IPS DF 6.9 (cell line): ENCODE data around the gene DENND5B.

Source experiments
- DNase-seq: peaks from one replicate; pipeline ENCODE4 v3.0.0-alpha.2; 2013; ENCODE audit warnings: low read depth, low spot score
- H3K27ac ChIP-seq: one replicate; pipeline ENCODE4 v1.5.1; 2013; ENCODE audit warnings: low read length, control low read depth
- H3K27me3 ChIP-seq: 2 replicates; pipeline ENCODE4 v1.6.1; 2013; ENCODE audit warnings: mild to moderate bottlenecking, low read length; ENCODE audit not compliant: control insufficient read depth, insufficient read depth
- H3K36me3 ChIP-seq: 2 replicates; pipeline ENCODE4 v1.6.1; 2013; ENCODE audit warnings: low read length; ENCODE audit not compliant: control insufficient read depth, insufficient read depth
- H3K4me1 ChIP-seq: 2 replicates; pipeline ENCODE4 v1.6.1; 2013; ENCODE audit warnings: low read length; ENCODE audit not compliant: control insufficient read depth, insufficient read depth
- H3K4me3 ChIP-seq: 2 replicates; pipeline ENCODE4 v1.5.1; 2013; ENCODE audit warnings: mild to moderate bottlenecking, low read length
- H3K9me3 ChIP-seq: 2 replicates; pipeline ENCODE4 v1.6.1; 2013; ENCODE audit warnings: low read length, inconsistent platforms; ENCODE audit not compliant: control insufficient read depth, insufficient read depth
- WGBS: extraction: QIAGEN DNeasy Blood & Tissue Kit; methylation state at CpG from one replicate; pipeline ENCODE4 v1.1.7; 2013; ENCODE audit warnings: mixed read lengths, missing lambda C conversion rate; ENCODE audit not compliant: insufficient read length, insufficient coverage; 5-methylcytosine and 5-hydroxymethylcytosine counted together

Gene DENND5B

DNA sequence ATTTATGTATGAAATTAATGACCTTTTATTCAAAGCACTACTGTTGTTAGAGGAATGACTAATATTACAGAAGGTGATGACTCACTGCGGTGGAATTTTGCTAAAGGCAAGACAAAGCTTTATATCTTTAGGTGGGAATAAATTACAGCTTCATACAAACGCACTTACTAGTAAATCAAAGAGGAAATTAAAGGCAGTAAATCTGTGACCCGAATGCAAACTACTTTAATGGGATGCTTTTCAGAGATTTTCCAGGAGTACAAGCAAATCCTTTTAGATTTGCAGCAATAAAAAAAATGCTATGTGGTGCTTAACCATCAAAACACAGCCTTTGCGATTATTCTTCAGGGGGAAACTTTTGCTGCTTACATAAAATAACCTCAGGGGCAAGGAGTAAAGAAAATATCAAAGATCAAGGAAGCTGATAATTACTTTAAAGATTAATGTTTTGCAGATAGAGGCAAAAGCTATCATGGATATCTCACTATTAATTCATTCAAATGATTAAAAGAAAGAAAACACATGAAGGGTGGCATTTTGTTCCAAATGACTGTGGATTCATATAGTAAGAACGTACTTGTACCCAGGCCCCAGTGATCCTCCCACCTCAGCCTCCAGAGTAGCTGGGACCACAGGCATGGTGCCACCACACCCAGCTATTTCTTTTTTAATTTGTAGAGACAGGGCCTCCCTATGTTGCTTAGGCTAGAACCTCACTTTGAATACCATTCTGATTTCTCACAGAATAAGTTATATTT, 98.9 kb downstream of the DENND5B start:
- WGBS: no CpG with 5 or more reads among the region's 5 CpGs
- H3K4me1 ChIP-seq: no peaks in the 10 kb centered on the region
- no peaks in the 10 kb centered on the region for H3K36me3 ChIP-seq
- no peak for DNase-seq
- no peaks in the 10 kb centered on the region for H3K9me3 ChIP-seq
- H3K4me3 ChIP-seq: no peak overlapping the region
- no peaks in the 10 kb centered on the region for H3K27me3 ChIP-seq
- no peak overlapping the region for H3K27ac ChIP-seq

DNA sequence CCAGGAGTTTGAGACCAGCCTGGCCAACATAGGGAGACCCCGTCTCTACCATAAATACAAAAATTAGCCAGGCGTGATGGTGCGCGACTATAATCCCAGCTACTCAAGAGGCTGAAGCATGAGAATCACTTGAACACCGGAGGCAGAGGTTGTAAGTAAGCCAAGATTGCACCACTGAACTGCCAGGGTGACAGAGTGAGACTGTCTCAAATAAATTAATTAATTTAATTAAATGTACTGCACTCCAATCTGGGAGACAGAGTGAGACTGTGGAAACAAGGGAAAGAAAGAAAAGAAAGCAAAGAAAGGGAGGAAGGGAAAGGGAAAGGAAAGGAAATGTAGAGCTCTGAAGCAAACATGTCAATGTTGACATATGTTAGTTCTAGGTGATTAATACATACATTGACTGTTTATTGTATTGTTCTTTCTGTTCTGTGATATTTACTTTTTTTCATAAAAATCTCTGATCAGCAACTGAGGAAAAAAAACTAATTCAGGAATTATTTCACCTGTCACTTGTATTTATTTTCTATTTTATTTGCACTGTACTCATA, 99.6 kb downstream of the DENND5B start:
- no peak for DNase-seq
- no peaks in the 10 kb centered on the region for H3K9me3 ChIP-seq
- no peak overlapping the region for H3K27ac ChIP-seq
- H3K4me1 ChIP-seq: no peaks in the 10 kb centered on the region
- no peaks in the 10 kb centered on the region for H3K36me3 ChIP-seq
- H3K27me3 ChIP-seq: no peaks in the 10 kb centered on the region
- no CpG with 5 or more reads among the region's 5 CpGs for WGBS
- H3K4me3 ChIP-seq: no peak overlapping the region

- no peak for DNase-seq
- Histone ChIP-seq H3K9me3 (no peaks in the 10 kb centered on the region), H3K4me1 (no peaks in the 10 kb centered on the region), H3K27ac (no peak overlapping the region), H3K4me3 (no peak overlapping the region), H3K36me3 (no peaks in the 10 kb centered on the region), H3K27me3 (no peaks in the 10 kb centered on the region; the same call in 1 of the 2 replicates)
- WGBS: 100% methylated on average over 1 of the region's 4 CpGs
Observed at GRCh38 chr12:31488737-31489338, 102.1 kb downstream of the DENND5B start.

DNA sequence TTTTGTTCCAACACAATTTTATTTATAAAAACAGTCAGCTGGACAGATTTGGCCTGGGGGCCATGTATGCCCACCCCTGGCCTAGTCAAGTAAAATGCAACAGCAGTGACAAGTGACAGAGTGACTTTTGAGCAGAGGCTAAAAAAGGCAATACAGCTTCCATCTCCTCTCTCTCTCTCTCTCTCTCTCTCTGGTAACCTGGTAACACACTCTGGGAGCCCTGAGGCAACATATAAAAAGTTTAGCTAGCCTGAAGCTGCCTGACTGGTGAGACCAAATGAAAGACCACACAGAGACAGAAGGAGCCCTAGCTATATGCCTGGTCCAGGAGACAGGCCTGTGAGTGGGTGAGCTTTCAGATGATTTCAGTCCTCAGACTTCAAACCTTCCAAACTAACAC, 105.4 kb downstream of the DENND5B start:
- Histone ChIP-seq H3K27ac (no peak overlapping the region), H3K36me3 (no peaks in the 10 kb centered on the region), H3K4me3 (no peak overlapping the region), H3K4me1 (no peaks in the 10 kb centered on the region), H3K9me3 (no peaks in the 10 kb centered on the region), H3K27me3 (no peaks in the 10 kb centered on the region; the same call in 1 of the 2 replicates)
- no peak for DNase-seq

DNA sequence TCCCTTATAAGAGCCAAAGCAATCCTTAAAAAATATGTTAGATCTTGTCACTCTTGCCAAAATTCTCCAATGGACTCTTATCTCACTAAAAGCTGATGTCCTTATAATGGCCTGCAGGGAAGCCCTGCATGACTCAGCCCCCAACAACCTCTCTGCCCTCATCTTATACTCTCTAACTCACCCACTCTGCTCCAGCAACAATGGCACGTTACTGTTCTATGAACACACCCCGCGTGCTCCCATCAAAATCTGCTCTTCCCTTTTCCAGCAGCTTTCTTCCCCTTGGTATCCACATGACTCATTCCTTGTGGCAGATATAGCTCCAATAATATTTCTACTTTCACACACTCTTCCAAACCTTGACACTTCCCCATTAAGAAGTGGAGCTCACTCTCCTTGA, 108.1 kb downstream of the DENND5B start:
- H3K4me3 ChIP-seq: no peak overlapping the region
- no peaks in the 10 kb centered on the region for H3K9me3 ChIP-seq
- H3K27me3 ChIP-seq: no peaks in the 10 kb centered on the region; the same call in 1 of the 2 replicates
- no peak for DNase-seq
- no peaks in the 10 kb centered on the region for H3K36me3 ChIP-seq
- no peak overlapping the region for H3K27ac ChIP-seq
- WGBS: no CpG with 5 or more reads among the region's 3 CpGs
- H3K4me1 ChIP-seq: no peaks in the 10 kb centered on the region

DNA sequence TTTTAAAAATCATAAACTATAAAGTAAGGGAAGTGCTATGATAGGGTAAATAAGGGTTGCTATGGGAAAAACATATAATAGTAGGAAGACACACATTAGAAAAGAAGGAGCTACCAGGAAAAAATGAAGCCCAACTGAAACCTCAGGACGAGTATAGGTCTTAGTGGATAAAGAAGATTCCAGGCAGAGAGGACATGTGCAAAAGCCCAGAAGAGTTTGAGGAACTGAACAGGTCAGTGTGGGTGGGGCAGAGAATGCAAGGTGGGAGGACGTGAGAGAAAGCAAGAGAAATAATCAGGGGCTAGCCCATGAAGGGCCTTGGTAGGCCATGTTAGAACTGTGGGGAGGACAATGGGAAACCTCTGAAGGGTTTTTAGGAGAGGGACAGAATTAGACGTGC, 109.5 kb downstream of the DENND5B start:
- no peaks in the 10 kb centered on the region for H3K36me3 ChIP-seq
- no CpG with 5 or more reads among the region's 3 CpGs for WGBS

DNA sequence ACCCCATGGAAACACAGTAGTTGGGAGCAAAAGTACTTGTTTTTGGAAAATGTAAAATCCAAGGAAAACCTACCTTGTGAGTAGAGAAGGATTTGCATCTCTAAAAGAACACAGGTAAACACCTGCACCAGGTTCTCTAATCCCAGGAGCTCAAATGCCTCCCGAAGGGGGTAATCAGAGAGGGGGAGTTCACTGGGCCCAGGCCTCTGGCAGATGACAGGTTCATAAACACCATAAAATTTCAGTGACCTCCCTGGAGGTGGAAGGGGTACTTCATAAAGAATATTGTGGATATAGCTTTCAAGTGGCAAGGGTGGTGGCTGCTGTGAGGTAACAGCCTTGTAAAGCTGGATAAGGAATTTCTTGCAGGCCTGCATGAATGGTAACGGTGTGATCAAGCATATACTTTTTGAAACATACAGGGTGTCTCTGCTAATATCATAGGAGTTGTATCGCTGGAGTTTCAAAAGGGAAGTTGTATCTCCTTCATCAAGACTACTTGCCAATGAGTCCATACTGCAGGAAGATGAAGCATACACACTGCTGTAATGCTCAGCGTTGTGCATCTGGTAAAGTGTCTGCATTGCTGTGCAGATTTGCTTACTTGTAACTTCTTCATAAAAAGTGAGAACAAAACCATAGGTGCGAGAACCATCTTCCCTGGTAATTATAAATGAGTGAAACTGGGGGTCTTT, 111.3 kb downstream of the DENND5B start:
- no peaks in the 10 kb centered on the region for H3K36me3 ChIP-seq
- H3K27me3 ChIP-seq: no peaks in the 10 kb centered on the region; the same call in 1 of the 2 replicates
- no peak overlapping the region for H3K4me3 ChIP-seq
- H3K9me3 ChIP-seq: no peaks in the 10 kb centered on the region
- no peak overlapping the region for H3K27ac ChIP-seq
- no peak for DNase-seq
- H3K4me1 ChIP-seq: no peaks in the 10 kb centered on the region
- WGBS: no CpG with 5 or more reads among the region's 5 CpGs

More for the DNA sequence above, 109.5 kb downstream of the DENND5B start:
- Histone ChIP-seq H3K9me3 (no peaks in the 10 kb centered on the region), H3K27ac (no peak overlapping the region), H3K4me1 (no peaks in the 10 kb centered on the region), H3K27me3 (no peaks in the 10 kb centered on the region; the same call in 1 of the 2 replicates), H3K4me3 (no peak overlapping the region)
- DNase-seq: no peak

DNA sequence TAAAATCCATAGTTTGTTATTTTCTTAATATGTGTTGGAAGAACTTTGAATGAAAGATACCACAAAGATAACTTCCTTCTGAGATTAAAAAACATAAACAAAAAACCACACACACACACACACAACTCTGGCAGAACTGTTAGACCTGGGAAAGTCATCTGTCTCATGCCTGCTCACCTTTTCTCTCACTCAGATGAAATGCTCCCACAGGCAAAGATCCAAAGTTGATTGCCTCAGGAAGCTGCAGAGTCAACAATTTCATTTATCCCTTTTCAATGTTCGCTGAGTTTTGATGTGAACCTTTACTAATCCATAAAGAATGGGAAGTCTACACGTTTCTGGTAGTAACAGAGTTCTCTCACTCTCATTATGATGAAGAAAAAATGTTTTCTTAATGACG, 112.0 kb downstream of the DENND5B start:
- H3K4me1 ChIP-seq: no peaks in the 10 kb centered on the region
- no peaks in the 10 kb centered on the region for H3K9me3 ChIP-seq

DNA sequence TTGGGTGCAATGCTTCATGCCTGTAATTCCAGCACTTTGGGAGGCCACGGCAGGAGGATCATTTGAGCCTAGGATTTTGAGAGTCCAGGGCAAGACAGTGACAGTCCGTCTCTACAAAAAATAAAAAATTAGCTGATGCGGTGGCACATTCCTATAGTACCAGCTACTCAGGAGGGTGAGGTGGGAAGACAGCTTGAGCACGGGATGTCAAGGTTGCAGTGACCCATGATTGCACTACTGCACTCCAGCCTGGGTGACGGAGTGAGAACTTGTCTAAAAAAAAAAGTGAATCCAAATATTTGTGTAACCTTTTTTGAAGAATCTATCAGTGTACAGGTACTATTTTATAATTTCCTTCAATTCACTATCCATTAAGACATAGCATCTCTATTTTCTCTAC, 112.5 kb downstream of the DENND5B start:
- DNase-seq: no peak
- Histone ChIP-seq H3K4me1 (no peaks in the 10 kb centered on the region), H3K27me3 (no peaks in the 10 kb centered on the region), H3K9me3 (no peaks in the 10 kb centered on the region), H3K36me3 (no peaks in the 10 kb centered on the region), H3K27ac (no peak overlapping the region), H3K4me3 (no peak overlapping the region)
- no CpG with 5 or more reads among the region's 5 CpGs for WGBS

More for the DNA sequence above, 112.0 kb downstream of the DENND5B start:
- Histone ChIP-seq H3K36me3 (no peaks in the 10 kb centered on the region), H3K4me3 (no peak overlapping the region), H3K27ac (no peak overlapping the region), H3K27me3 (no peaks in the 10 kb centered on the region)
- DNase-seq: no peak
- no CpG with 5 or more reads among the region's 3 CpGs for WGBS

DNA sequence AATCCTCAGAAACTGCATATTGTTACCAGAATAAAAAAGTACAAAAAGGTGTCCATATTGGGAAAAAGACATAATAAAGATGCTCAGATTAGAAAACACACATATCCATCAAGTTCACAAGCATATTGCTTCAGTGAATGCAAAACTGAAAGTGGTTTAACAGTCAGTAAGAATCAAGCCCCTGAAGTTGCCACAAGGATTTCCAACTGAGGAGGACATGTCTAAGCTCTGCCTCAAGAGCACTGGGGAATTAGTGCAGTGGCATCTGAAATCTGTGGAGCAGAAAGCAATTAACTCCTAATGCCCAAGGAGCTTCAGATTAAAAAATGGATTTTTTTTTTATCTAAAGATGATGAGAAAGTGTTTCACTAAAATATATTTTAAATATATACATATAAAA, 113.2 kb downstream of the DENND5B start:
- H3K9me3 ChIP-seq: no peaks in the 10 kb centered on the region
- no peaks in the 10 kb centered on the region for H3K4me1 ChIP-seq
- H3K27ac ChIP-seq: no peak overlapping the region
- no peaks in the 10 kb centered on the region for H3K36me3 ChIP-seq
- H3K4me3 ChIP-seq: no peak overlapping the region
- DNase-seq: no peak
- no peaks in the 10 kb centered on the region for H3K27me3 ChIP-seq
